Testis (tissue), 2 donors: Measurements from ENCODE around the gene CD101.

Experiments used
- CTCF ChIP-seq, 3 experiments: fragments of 450-650 bp in 2 of 3; fragments of 200-600 bp in 1 of 3; sonication (generic) in 1 of 3; IDR thresholded peaks; one replicate each; pipeline ENCODE4 v1.5.1; 2016 to 2019; ENCODE audit warnings: antibody characterized with exemption in 3 of 3, mild to moderate bottlenecking in 2 of 3, moderate library complexity in 1 of 3
- POLR2A ChIP-seq: fragments of 450-650 bp; IDR thresholded peaks from one replicate; pipeline ENCODE4 v1.6.1; 2017; ENCODE audit warnings: antibody characterized with exemption, mild to moderate bottlenecking, moderate library complexity

- TF ChIP-seq CTCF (IDR thresholded peaks at IDR 0.05): no peak
- no peak for TF ChIP-seq POLR2A
Observed at GRCh38 chr1:116972674-116973030, 28.9 kb upstream of the CD101 start.
